CD8-positive, alpha-beta memory T cell (primary cell): ENCODE measurements around the gene CSMD2. TPM values are rescaled to one million over a fixed set of nuclear protein-coding genes. Genes with fewer than 3 reads are reported as not detected.
"Not testable (repeated sequence)": the region's sequence is repeated elsewhere in the genome, so short reads cannot be mapped to it uniquely, and the experiment has no call there.

Source experiments
- CTCF ChIA-PET: fragments of 350-600 bp; sonication (Branson Sonifier 250); formaldehyde crosslinking; loops from one replicate; lab custom pipeline; 2021; ENCODE audit warnings: antibody characterized with exemption; lab: Charles Lee
- POLR2A ChIA-PET: fragments of 350-600 bp; sonication (Branson Sonifier 250); formaldehyde crosslinking; loops from one replicate; lab custom pipeline; 2021; ENCODE audit warnings: antibody characterized with exemption; lab: Charles Lee
- DNase-seq, 5 donors: peaks; one replicate each; pipeline versions ENCODE4 v3.0.0 to v3.0.0-alpha.2; 2020 to 2022; ENCODE audit warnings: mixed read lengths in 1 of 5
- H3K27ac ChIP-seq: one replicate; pipeline ENCODE4 v1.7.0; 2013; ENCODE audit warnings: low read depth, mild to moderate bottlenecking, low read length, moderate library complexity
- H3K27me3 ChIP-seq: 2 replicates; pipeline ENCODE4 v1.7.0; 2013; ENCODE audit warnings: low read length, mild to moderate bottlenecking; ENCODE audit not compliant: insufficient read depth, poor library complexity, severe bottlenecking
- H3K36me3 ChIP-seq: 2 replicates; pipeline ENCODE4 v1.7.0; 2013; ENCODE audit warnings: mild to moderate bottlenecking, low read length, moderate library complexity; ENCODE audit not compliant: insufficient read depth
- H3K4me1 ChIP-seq: 2 replicates; pipeline ENCODE4 v1.7.0; 2013; ENCODE audit warnings: mild to moderate bottlenecking, low read length, moderate library complexity; ENCODE audit not compliant: insufficient read depth
- H3K4me3 ChIP-seq: 2 replicates; pipeline ENCODE4 v1.7.0; 2013; ENCODE audit warnings: mild to moderate bottlenecking, low read length
- H3K9me3 ChIP-seq: 2 replicates; pipeline ENCODE4 v1.7.0; 2013; ENCODE audit warnings: mild to moderate bottlenecking, low read length
- H3K27ac Mint-ChIP-seq, 8 donors: one replicate each; pipeline ENCODE4 v1.8.0; 2020 to 2021; ENCODE audit warnings: mixed read lengths in 8 of 8, mild to moderate bottlenecking in 6 of 8, inconsistent platforms in 3 of 8, moderate library complexity in 3 of 8
- H3K27me3 Mint-ChIP-seq, 2 donors: one replicate each; pipeline ENCODE4 v1.8.0; 2020 to 2021; ENCODE audit warnings: mixed read lengths in 2 of 2, mild to moderate bottlenecking in 1 of 2, moderate library complexity in 1 of 2
- H3K36me3 Mint-ChIP-seq, 3 donors: one replicate each; pipeline ENCODE4 v1.8.0; 2020 to 2021; ENCODE audit warnings: mixed read lengths in 3 of 3, inconsistent platforms in 1 of 3, mild to moderate bottlenecking in 1 of 3
- H3K4me1 Mint-ChIP-seq, 3 donors: one replicate each; pipeline ENCODE4 v1.8.0; 2020 to 2021; ENCODE audit warnings: mixed read lengths in 3 of 3, inconsistent platforms in 1 of 3, mild to moderate bottlenecking in 1 of 3
- H3K4me3 Mint-ChIP-seq, 7 donors: one replicate each; pipeline ENCODE4 v1.8.0; 2020 to 2021; ENCODE audit warnings: mixed read lengths in 7 of 7, mild to moderate bottlenecking in 6 of 7, moderate library complexity in 4 of 7, inconsistent platforms in 2 of 7
- H3K9me3 Mint-ChIP-seq, 5 donors: one replicate each; pipeline ENCODE4 v1.8.0; 2020 to 2022; ENCODE audit warnings: mixed read lengths in 5 of 5, mild to moderate bottlenecking in 3 of 5, moderate library complexity in 2 of 5, inconsistent platforms in 1 of 5
- polyA plus RNA-seq: library from polyadenylated mRNA; unstranded; fragments of 300-500 nt; fragmentation: Illumina TruSeq; gene quantifications from one replicate; pipeline ENCODE4 v1.2.3, GENCODE V29; 2021
- total RNA-seq, 2 experiments: library from RNA; stranded (reverse); gene quantifications; one replicate each; pipeline ENCODE4 v1.2.3, GENCODE V29; 2021

CSMD2 gene
- total and polyA plus RNA-seq, 3 experiments from 2014 or later: not detected

- DNase-seq: no peak
- H3K27ac ChIP-seq: no peak overlapping the region
- H3K36me3 ChIP-seq: no peaks in the 10 kb centered on the region
- no peaks in the 10 kb centered on the region for H3K4me1 ChIP-seq
- H3K9me3 ChIP-seq: no peaks in the 10 kb centered on the region
- no peak overlapping the region for H3K4me3 ChIP-seq
- peaks cover 10 to 41% (median 18%) of the 10 kb centered on the region in 5 donors for H3K9me3 Mint-ChIP-seq
- no peaks in the 10 kb centered on the region for H3K4me1 Mint-ChIP-seq
- ChIA-PET CTCF (no interaction called here), POLR2A (no interaction called here)
- no peak overlapping the region for H3K4me3 Mint-ChIP-seq
- no peaks in the 10 kb centered on the region for H3K36me3 Mint-ChIP-seq
- peaks cover 0 to 6% of the 10 kb centered on the region in 2 donors for H3K27me3 Mint-ChIP-seq
- H3K27ac Mint-ChIP-seq: no peak overlapping the region
- H3K27me3 ChIP-seq: no peaks in the 10 kb centered on the region
Observed at GRCh38 chr1:34115233-34115632, 49.8 kb downstream of the CSMD2 start.

- Histone ChIP-seq H3K27ac (no peak overlapping the region), H3K36me3 (no peaks in the 10 kb centered on the region), H3K4me1 (no peaks in the 10 kb centered on the region), H3K27me3 (no peaks in the 10 kb centered on the region), H3K4me3 (no peak overlapping the region), H3K9me3 (no peaks in the 10 kb centered on the region)
- peaks cover 0 to 9% of the 10 kb centered on the region in 2 donors for H3K27me3 Mint-ChIP-seq
- no peak for DNase-seq
- no peak overlapping the region for H3K4me3 Mint-ChIP-seq
- ChIA-PET CTCF (no interaction called here), POLR2A (no interaction called here)
- peaks cover 10 to 34% (median 18%) of the 10 kb centered on the region in 5 donors for H3K9me3 Mint-ChIP-seq
- no peak overlapping the region for H3K27ac Mint-ChIP-seq
- H3K4me1 Mint-ChIP-seq: no peaks in the 10 kb centered on the region
- no peaks in the 10 kb centered on the region for H3K36me3 Mint-ChIP-seq
Observed at GRCh38 chr1:34113887-34114286, 51.1 kb downstream of the CSMD2 start.

- Mint-ChIP-seq H3K27me3 (peaks cover 2 to 11% of the 10 kb centered on the region in 2 donors), H3K27ac (no peak overlapping the region)
Observed at GRCh38 chr1:34113362-34113761, 51.7 kb downstream of the CSMD2 start.

GRCh38 chr1:34108711-34109110, 56.3 kb downstream of the CSMD2 start:
- Histone ChIP-seq H3K36me3 (no peaks in the 10 kb centered on the region), H3K9me3 (no peaks in the 10 kb centered on the region), H3K4me1 (no peaks in the 10 kb centered on the region), H3K4me3 (no peak overlapping the region), H3K27ac (no peak overlapping the region), H3K27me3 (no peaks in the 10 kb centered on the region)
- Mint-ChIP-seq H3K9me3 (peaks cover 2 to 9% (median 4%) of the 10 kb centered on the region in 5 donors), H3K4me1 (no peaks in the 10 kb centered on the region), H3K36me3 (no peaks in the 10 kb centered on the region), H3K27ac (no peak overlapping the region), H3K4me3 (no peak overlapping the region), H3K27me3 (peaks cover 4 to 45% of the 10 kb centered on the region in 2 donors)
- CTCF ChIA-PET: no interaction called here
- POLR2A ChIA-PET: no interaction called here
- DNase-seq: no peak

More at GRCh38 chr1:34113362-34113761, 51.7 kb downstream of the CSMD2 start:
- Mint-ChIP-seq H3K36me3 (no peaks in the 10 kb centered on the region), H3K9me3 (peaks cover 11 to 29% (median 18%) of the 10 kb centered on the region in 5 donors), H3K4me3 (no peak overlapping the region), H3K4me1 (no peaks in the 10 kb centered on the region)
- no peak overlapping the region for H3K4me3 ChIP-seq
- H3K27ac ChIP-seq: no peak overlapping the region
- no peaks in the 10 kb centered on the region for H3K27me3 ChIP-seq
- ChIA-PET POLR2A (no interaction called here), CTCF (no interaction called here)
- no peaks in the 10 kb centered on the region for H3K4me1 ChIP-seq
- DNase-seq: no peak
- H3K36me3 ChIP-seq: no peaks in the 10 kb centered on the region
- H3K9me3 ChIP-seq: no peaks in the 10 kb centered on the region

- Histone ChIP-seq H3K9me3 (no peaks in the 10 kb centered on the region), H3K4me1 (no peaks in the 10 kb centered on the region), H3K36me3 (no peaks in the 10 kb centered on the region), H3K27me3 (no peaks in the 10 kb centered on the region), H3K27ac (no peak overlapping the region), H3K4me3 (no peak overlapping the region)
- Mint-ChIP-seq H3K4me3 (no peak overlapping the region), H3K36me3 (no peaks in the 10 kb centered on the region), H3K4me1 (no peaks in the 10 kb centered on the region), H3K27me3 (peaks cover 4 to 45% of the 10 kb centered on the region in 2 donors), H3K27ac (no peak overlapping the region), H3K9me3 (peaks cover 0 to 6% (median 2%) of the 10 kb centered on the region in 5 donors)
- no peak for DNase-seq
- POLR2A ChIA-PET: no interaction called here
- CTCF ChIA-PET: no interaction called here
Observed at GRCh38 chr1:34108269-34108668, 56.8 kb downstream of the CSMD2 start.

GRCh38 chr1:34101151-34101550, 63.9 kb downstream of the CSMD2 start:
- Mint-ChIP-seq H3K4me3 (no peak overlapping the region), H3K9me3 (peaks cover 0 to 3% (median 2%) of the 10 kb centered on the region in 5 donors), H3K27ac (no peak overlapping the region), H3K4me1 (no peaks in the 10 kb centered on the region), H3K27me3 (peaks cover 1 to 17% of the 10 kb centered on the region in 2 donors), H3K36me3 (no peaks in the 10 kb centered on the region)
- H3K9me3 ChIP-seq: no peaks in the 10 kb centered on the region
- CTCF ChIA-PET: no interaction called here
- H3K27me3 ChIP-seq: no peaks in the 10 kb centered on the region
- no peak for DNase-seq
- no peak overlapping the region for H3K4me3 ChIP-seq
- no peaks in the 10 kb centered on the region for H3K36me3 ChIP-seq
- POLR2A ChIA-PET: no interaction called here
- H3K27ac ChIP-seq: no peak overlapping the region
- no peaks in the 10 kb centered on the region for H3K4me1 ChIP-seq

DNA sequence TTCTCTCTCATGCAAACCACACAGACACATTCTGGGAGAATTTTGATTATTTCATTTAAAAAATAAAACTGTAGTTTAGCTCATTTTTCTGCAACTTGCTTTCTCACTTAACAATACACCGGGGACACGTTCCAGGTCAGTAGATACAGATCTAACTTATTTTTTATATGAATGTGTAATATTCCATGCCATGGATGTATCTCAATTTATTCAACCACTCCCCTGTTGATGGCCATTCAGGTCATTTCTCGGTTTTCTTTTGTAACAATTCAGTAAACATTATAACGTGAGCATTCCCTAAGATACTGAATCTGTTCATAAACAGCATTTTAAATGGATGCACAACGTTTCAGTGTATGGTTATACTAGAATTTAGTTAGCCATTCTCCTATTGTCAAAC, 64.7 kb downstream of the CSMD2 start:
- Mint-ChIP-seq H3K27me3 (peaks cover 0 to 10% of the 10 kb centered on the region in 2 donors), H3K4me1 (no peaks in the 10 kb centered on the region), H3K9me3 (peaks cover 0 to 3% (median 2%) of the 10 kb centered on the region in 5 donors), H3K36me3 (no peaks in the 10 kb centered on the region), H3K27ac (no peak overlapping the region), H3K4me3 (no peak overlapping the region)
- Histone ChIP-seq H3K4me1 (no peaks in the 10 kb centered on the region), H3K27ac (no peak overlapping the region), H3K27me3 (no peaks in the 10 kb centered on the region), H3K4me3 (no peak overlapping the region), H3K9me3 (no peaks in the 10 kb centered on the region), H3K36me3 (no peaks in the 10 kb centered on the region)
- POLR2A ChIA-PET: no interaction called here
- CTCF ChIA-PET: no interaction called here
- no peak for DNase-seq

DNA sequence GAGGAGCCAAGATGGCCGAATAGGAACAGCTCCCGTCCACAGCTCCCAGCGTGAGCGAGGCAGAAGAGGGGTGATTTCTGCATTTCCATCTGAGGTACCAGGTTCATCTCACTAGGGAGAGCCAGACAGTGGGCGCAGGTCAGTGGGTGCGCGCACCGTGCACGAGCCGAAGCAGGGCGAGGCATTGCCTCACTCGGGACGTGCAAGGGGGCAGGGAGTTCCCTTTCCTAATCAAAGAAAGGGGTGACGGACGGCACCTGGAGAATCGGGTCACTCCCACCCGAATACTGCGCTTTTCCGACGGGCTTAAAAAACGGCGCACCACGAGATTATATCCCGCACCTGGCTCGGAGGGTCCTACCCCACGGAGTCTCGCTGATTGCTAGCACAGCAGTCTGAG, 72.6 kb downstream of the CSMD2 start:
- H3K9me3 ChIP-seq, H3K4me3 ChIP-seq, POLR2A ChIA-PET, H3K27me3 Mint-ChIP-seq, H3K4me1 Mint-ChIP-seq, H3K36me3 ChIP-seq, CTCF ChIA-PET, H3K36me3 Mint-ChIP-seq, H3K4me1 ChIP-seq, H3K27me3 ChIP-seq, DNase-seq, H3K27ac ChIP-seq, H3K9me3 Mint-ChIP-seq, H3K4me3 Mint-ChIP-seq, H3K27ac Mint-ChIP-seq: not testable (repeated sequence)

GRCh38 chr1:34089731-34090130, 75.3 kb downstream of the CSMD2 start:
- no peaks in the 10 kb centered on the region for H3K27me3 ChIP-seq
- Mint-ChIP-seq H3K9me3 (peaks cover 0 to 2% (median 0%) of the 10 kb centered on the region in 5 donors), H3K27me3 (peaks cover 1 to 9% of the 10 kb centered on the region in 2 donors), H3K4me1 (no peaks in the 10 kb centered on the region), H3K4me3 (no peak overlapping the region), H3K36me3 (no peaks in the 10 kb centered on the region), H3K27ac (no peak overlapping the region)
- no peak overlapping the region for H3K4me3 ChIP-seq
- H3K9me3 ChIP-seq: no peaks in the 10 kb centered on the region
- H3K36me3 ChIP-seq: no peaks in the 10 kb centered on the region
- H3K4me1 ChIP-seq: no peaks in the 10 kb centered on the region
- CTCF ChIA-PET: no interaction called here
- no peak for DNase-seq
- POLR2A ChIA-PET: no interaction called here
- no peak overlapping the region for H3K27ac ChIP-seq
